CD4-positive, alpha-beta T cell treated with Interleukin-15 for 1 hour (primary cell): ENCODE measurements around the gene ZBBX.

Experiments
- DNase-seq: peaks from one replicate; pipeline ENCODE4 v3.0.0-alpha.2; 2020

The ZBBX gene

DNA sequence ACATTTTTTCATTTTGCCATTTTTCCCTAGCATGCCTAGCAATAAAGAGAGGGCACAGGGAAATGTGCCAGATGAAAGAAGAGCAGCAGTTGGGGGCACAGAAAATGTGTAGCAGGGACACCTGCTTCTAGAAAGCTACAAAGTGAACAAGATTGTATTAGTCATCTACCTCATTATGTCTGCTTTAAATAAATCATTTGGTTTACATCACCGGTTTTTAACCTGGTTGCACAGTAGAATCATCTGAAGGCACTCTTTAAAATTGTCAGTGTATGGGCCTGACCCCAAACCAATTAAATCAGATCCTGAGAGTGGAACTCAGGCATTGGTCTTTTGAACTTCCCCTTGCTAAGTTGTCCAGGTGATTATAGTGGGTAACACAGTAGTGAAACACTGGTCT, 73.8 kb downstream of the ZBBX start:
- DNase-seq: no peak

DNA sequence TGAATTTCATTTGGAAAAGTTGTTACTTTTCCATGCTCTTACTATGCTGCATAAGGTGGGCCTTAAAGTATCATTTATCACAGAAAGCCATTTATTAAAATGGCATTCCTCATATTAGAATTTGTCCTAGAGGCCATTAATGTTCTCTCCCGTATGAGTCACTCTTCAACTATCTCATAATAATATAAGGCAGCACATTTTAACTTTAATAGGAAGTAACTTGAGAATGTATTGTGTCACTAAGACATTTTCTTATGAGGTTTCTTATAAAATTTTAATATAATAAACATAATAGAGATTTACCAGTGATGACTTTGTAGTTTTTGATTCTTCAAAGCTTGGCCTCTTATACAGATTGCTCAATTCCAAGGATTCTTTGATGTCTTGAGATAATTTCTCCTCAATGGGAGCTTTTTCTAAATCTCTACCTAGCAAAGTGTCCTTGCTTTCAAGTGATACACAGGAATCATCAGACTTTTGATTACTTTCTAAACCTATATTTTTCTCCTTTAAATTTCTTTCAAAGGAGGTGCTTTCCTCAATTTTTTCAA, 74.7 kb downstream of the ZBBX start:
- DNase-seq: no peak

- no peak for DNase-seq
Observed at GRCh38 chr3:167304077-167304476, 76.0 kb downstream of the ZBBX start.

- DNase-seq: no peak
Observed at GRCh38 chr3:167302678-167303077, 77.4 kb downstream of the ZBBX start.

DNA sequence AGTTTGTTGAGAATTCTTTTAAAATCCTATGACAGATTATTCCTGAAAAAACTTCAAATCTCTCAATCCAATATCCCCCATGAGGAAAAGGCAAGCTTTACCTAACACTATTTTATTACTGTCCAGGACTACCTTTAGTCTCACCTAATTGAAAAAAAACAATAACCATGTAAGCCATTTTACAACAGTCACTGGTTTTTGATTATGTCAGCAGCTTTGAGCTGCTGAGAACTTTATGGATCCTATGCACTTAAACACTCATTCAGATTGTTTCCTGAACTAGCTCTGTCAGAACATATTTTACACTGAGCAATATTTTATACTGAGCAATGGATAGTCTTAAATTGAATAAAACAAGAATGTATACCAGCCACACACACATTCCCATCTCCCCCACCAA, 79.9 kb downstream of the ZBBX start:
- no peak for DNase-seq

DNA sequence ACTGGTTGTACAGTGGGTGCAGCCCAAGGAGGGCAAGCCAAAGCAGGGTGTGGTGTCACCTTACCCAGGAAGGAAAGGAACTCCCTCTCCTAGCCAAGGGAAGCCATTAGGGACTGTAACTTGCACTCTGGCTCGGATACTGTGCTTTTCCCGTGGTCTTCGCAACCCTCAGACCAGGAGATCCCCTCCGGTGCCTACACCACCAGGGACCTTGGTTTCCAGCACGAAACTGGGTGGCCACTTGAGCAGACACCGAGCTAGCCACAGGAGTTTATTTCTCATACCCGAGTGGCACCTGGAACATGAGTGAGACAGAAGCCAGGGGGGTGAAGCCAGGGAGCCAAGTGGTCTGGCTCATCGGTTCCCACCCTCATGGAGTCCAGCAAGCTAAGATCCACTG, 90.7 kb downstream of the ZBBX start:
- DNase-seq: no peak

GRCh38 chr3:167288737-167289136, 91.4 kb downstream of the ZBBX start:
- DNase-seq: no peak

GRCh38 chr3:167287308-167287707, 92.8 kb downstream of the ZBBX start:
- no peak for DNase-seq

- no peak for DNase-seq
Observed at GRCh38 chr3:167274141-167274874, 105.8 kb downstream of the ZBBX start.

DNA sequence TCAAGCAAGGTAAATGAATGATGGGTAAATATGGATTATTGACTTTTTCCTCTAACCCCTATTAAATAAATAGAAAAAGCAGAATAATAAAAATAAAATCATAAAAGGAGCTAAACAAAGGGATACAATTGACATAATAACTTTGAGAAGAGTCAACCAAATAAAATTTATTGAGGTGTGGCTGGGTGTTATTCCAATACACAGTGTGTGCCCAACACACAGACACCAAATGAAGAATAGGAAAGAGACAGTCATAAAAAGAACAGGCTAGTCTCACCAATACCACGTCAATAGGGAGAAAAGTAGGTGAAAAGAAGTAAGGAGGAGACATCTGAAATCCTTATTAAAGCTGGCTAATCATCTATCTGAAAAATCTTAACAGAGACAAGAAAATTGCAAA, 127.1 kb downstream of the ZBBX start:
- no peak for DNase-seq

GRCh38 chr3:167251678-167252077, 128.4 kb downstream of the ZBBX start:
- no peak for DNase-seq

GRCh38 chr3:167246252-167246651, 133.8 kb downstream of the ZBBX start:
- DNase-seq: no peak

DNA sequence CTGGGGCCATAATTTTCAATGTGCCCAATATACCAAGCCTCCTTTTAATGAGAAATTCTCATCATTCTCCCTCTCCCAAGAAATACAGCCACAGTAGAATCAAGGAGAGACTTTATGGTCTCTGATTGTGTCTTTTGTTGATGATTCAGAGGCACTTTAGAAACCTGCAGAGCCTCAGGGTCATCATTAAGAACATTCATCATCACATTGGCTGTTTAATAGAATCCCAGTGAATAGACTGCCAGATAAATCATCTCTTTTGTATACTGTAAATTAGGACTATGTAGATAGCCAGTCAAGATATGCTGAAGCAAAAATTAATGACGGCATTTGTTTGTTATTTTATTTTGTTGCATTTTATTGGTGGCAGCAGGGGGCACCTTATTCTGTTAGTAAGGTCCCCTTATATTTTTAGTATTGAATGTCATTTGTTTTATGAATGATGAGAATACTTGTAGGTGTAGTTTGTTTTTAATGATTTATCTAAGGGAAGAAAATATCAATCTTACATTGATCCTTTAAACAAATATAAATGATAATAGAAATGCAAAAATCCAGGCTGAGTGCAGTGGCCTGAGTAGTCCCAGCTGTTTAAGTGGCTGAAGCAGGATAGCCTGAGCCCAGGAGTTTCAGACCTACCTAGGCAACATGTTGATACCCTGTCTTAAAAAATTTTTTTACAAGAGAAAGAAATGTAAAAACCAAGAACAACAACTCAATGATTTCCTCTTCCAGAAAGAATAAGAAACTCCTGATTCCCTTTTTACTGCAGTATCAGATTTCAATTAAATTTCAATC, 138.8 kb downstream of the ZBBX start:
- no peak for DNase-seq

DNA sequence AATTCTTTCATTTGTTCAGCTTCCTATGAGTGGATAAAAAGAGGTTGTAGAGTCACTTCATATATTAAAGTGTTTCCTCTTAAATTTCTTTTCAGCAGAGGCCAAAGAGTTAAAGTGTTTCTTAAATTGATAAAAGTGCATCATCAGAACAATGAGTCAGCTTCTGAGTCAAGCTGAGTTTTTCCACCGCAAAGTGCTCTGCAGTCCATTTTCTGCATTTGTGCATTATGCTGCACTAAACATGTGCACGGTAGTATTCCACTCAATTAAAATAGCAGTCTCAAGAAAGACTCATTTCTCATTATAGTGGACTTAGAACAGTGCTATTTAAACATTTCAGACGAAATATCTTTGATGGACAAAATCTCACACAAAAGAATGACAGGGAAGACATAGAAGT, 152.0 kb downstream of the ZBBX start:
- DNase-seq: no peak

- DNase-seq: no peak
Observed at GRCh38 chr3:167225821-167226220, 154.3 kb downstream of the ZBBX start.

- no peak for DNase-seq
Observed at GRCh38 chr3:167209011-167209410, 171.1 kb downstream of the ZBBX start.

DNA sequence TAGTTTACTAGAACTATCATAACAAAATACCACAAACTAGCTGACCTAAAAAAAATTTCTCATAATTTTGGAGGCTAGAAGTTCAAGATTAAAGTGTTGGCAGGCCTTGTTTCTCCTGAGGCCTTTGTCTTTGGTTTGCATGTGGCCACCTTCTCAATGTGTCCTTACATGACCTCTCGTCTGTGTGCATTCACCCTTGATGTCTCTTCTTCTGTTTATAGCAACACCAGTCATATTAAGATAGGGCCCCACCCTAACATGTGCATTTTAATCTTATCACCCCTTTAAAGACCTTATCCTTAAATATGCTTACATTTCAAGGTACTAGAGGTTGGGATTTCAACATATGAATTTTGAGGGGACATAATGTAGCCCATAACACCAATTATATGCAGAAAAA, 177.0 kb downstream of the ZBBX start:
- no peak for DNase-seq

GRCh38 chr3:167198949-167199600, 181.0 kb downstream of the ZBBX start:
- DNase-seq: no peak
